ENCODE measurements around the gene DEFB129. TPM values are rescaled to one million over a fixed set of nuclear protein-coding genes. Genes with fewer than 3 reads are reported as not detected.

DEFB129 gene
- total RNA-seq, 1 experiment from 2014 or later, result not detected

DNA sequence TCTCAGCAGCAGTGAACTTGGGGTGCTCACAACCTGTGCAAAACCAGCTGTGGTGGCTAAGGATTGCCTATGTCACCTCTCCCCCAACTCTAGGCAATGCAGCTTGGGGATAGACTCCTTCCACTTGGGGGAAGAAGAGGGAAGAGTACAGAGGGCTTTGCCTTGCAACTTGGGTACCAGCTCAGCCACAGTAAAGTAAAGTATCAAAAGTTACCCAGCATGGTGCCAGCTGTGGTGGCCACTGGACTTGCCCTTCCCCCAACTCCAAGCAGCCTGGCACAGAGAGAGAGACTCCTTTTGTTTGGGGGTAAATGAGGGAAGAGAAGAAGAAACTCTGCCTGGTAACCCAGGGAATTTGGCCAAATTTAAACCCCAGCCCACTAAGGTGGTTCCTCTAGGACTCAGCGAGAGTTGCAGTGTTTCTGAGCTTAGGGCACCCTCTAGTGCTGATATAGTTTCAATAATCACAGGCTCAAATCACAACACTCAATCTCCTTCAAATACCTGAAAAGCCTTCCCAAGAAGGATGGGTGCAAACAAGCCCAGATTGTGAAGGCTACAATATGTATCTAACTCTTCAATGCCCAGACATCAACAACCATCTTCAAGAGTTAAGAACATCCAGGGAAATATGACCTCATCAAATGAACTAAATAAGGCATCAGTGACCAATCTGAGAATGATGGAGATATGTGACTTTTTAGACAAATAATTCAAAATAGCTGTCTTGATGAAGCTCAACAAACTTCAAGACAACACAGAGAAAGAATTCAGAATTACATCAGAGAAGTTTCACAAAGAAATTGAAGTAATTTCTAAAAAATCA is 7.6 kb upstream of the DEFB129 start:
- Histone ChIP-seq H2BK120ac (ENCODE audit: low read depth, low read length, poor library complexity, severe bottlenecking) (no peak overlapping the region), H3K27ac (ENCODE audit: insufficient read length, low read depth, low read length) (no peak overlapping the region), H3K23ac (ENCODE audit: insufficient read length, low read depth, low read length) (no peak overlapping the region), H2BK15ac (ENCODE audit: low read depth, low read length) (no peak overlapping the region), H3K56ac (ENCODE audit: insufficient read length, low read depth, low read length) (no peak overlapping the region), H2BK20ac (ENCODE audit: low read depth, low read length, poor library complexity, severe bottlenecking) (no peak overlapping the region), H3K9ac (ENCODE audit: extremely low read depth, insufficient read length, low read length) (no peak overlapping the region), H3K18ac (ENCODE audit: insufficient read length, low read depth, low read length) (no peak overlapping the region), H2BK12ac (ENCODE audit: insufficient read length, low read depth, low read length) (no peak overlapping the region), H2BK5ac (ENCODE audit: insufficient read length, low read length) (no peak overlapping the region), H3K14ac (ENCODE audit: insufficient read depth, low read length) (no peak overlapping the region), H3K79me1 (ENCODE audit: insufficient read depth, low read depth, low read length, poor library complexity, severe bottlenecking) (no peaks in the 10 kb centered on the region), H3K79me2 (ENCODE audit: insufficient read depth, low read length) (no peaks in the 10 kb centered on the region), H3K4ac (ENCODE audit: low read depth, low read length) (no peak overlapping the region), H4K91ac (ENCODE audit: insufficient read length, low read depth, low read length) (no peak overlapping the region), H4K20me1 (ENCODE audit: control insufficient read depth, insufficient read depth, insufficient read length) (no peaks in the 10 kb centered on the region), H3K23me2 (ENCODE audit: insufficient read length, low read depth, low read length, poor library complexity, severe bottlenecking) (no peaks in the 10 kb centered on the region), H3K4me2 (ENCODE audit: insufficient read depth, insufficient read length, low read length) (no peak overlapping the region), H2AFZ (ENCODE audit: low read length) (no peak overlapping the region), H3K9me3 (ENCODE audit: control insufficient read depth, low read depth, low read length) (no peaks in the 10 kb centered on the region), H2AK5ac (ENCODE audit: insufficient read length, low read length) (no peak overlapping the region), H3K27me3 (ENCODE audit: insufficient read depth, low read length) (no peaks in the 10 kb centered on the region; the same call in 1 of the 2 replicates), H3K4me1 (ENCODE audit: insufficient read depth, low read length) (no peaks in the 10 kb centered on the region), H4K8ac (replicated peaks; ENCODE audit: insufficient read length, low read depth, low read length) (no peak overlapping the region), H4K5ac (ENCODE audit: insufficient read length, low read depth, low read length) (no peak overlapping the region), H3T11ph (ENCODE audit: low read length) (no peak overlapping the region)
- H3K9me3 Mint-ChIP-seq, result peaks cover 0 to 2% of the 10 kb centered on the region in 2 experiments; a peak in 1 of 5 replicates
- no peak overlapping the region; a peak in 1 of 5 replicates for H3K4me3 Mint-ChIP-seq
- TF ChIP-seq CTCF (conservative IDR thresholded peaks at IDR 0.05), result peak; percentile 68
- H3K36me3 Mint-ChIP-seq (ENCODE audit: insufficient read depth in 1 of 3, low read depth in 3 of 3), result no peaks in the 10 kb centered on the region
- DNase-seq, result peak; percentile 31
- no CpG with 5 or more reads among the region's 1 CpG for WGBS (ENCODE audit: extremely low coverage, insufficient read length, low lambda C conversion rate)
- H3K27ac Mint-ChIP-seq, result no peak overlapping the region; a peak in 1 of 7 replicates
- peaks cover 90% of the 10 kb centered on the region for H3K27me3 Mint-ChIP-seq (ENCODE audit: low read depth)
- H3K4me1 Mint-ChIP-seq, result no peaks in the 10 kb centered on the region

Measured in H9 (cell line).